HG03575 (cell line): ENCODE results near the gene C1QTNF1.

Experiments
- ATAC-seq: cut with Tn5 transposase; IDR thresholded peaks from one replicate; pipeline ENCODE4 v1.9.1; 2021; ENCODE audit not compliant: unreplicated experiment, insufficient number of reproducible peaks, low FRiP score; ENCODE audit errors: extremely low read depth

The C1QTNF1 gene

DNA sequence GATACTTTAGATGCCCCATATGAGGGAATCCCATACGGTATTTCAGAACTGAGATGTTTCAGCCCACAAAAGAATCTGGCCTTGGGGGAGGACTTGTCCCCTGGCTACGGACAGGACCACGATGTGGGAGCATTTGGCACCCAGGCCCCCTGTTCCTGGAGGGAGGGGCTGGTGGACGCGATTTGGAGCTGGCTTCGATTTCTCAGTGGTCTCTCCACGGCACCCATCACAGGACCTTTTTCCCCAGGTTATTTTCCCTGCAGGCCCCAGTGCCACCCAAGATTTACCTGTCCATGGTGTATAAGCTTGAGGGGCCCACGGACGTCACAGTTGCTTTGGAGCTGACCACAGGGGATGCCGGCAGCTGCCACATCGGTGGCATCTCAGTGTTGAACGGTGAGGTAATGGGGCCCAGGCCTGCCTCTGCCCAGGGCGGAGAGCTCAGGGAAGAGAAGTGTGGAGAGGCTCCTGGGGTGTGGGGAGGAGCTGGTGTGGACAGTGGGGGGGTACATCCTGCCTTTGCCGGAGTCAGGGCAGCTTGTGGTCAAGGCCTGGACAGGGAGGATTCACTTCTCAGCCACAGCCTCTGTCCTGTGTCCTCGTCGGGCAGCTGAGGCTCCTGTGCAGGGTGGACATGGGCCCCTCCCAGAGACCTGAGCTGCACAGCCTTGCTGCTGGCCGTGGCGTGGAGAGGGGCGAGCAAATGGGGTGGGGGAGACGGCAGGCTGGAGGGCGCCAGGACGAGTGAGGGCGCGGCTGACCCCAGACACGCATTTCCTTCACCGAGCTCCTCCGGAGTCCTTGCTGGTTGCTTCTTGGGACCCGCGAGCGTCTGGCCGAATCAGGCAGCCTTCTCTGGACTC is 60.6 kb downstream of the C1QTNF1 start:
- no peak for ATAC-seq

DNA sequence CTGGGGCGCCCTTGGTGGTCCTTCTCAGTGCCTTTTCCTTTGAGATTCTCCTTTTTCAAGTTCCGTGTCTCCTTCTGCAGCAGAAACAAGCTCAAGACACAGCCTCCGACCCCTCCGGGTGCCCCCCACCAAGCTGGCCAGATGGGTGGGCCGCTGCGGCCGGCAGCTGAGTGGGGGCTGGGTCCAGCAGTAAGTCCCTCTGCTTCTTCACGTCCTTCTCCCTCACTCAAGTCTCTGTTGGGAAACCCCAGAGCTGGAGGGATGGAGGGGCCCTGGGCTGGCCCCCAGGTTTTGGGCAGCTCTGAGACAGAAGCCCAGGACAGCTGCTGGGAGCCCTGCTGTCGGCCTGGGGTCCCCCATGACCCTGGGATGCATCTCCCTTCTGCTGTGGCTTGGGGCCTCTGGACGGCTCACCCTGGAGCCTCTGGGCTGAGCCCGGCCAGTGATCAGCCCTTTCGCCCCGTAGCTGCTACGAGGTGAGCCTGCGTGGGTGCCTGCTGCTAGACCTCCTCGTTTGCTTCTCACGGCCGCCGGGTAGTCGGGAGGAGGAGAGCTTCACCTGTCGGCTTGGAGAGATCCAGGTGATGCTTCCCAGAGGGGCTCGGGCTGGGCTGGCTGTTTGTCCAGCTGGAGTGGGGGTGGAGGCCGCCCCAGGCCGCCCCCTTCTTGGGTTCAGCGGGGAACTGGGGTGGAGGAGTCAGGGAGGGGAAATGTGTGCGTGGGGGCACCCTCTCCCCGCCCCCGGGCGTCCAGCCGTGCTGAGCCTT is 61.4 kb downstream of the C1QTNF1 start:
- ATAC-seq = no peak

- ATAC-seq = no peak
Observed at GRCh38 chr17:79085921-79086551, 62.1 kb downstream of the C1QTNF1 start.

DNA sequence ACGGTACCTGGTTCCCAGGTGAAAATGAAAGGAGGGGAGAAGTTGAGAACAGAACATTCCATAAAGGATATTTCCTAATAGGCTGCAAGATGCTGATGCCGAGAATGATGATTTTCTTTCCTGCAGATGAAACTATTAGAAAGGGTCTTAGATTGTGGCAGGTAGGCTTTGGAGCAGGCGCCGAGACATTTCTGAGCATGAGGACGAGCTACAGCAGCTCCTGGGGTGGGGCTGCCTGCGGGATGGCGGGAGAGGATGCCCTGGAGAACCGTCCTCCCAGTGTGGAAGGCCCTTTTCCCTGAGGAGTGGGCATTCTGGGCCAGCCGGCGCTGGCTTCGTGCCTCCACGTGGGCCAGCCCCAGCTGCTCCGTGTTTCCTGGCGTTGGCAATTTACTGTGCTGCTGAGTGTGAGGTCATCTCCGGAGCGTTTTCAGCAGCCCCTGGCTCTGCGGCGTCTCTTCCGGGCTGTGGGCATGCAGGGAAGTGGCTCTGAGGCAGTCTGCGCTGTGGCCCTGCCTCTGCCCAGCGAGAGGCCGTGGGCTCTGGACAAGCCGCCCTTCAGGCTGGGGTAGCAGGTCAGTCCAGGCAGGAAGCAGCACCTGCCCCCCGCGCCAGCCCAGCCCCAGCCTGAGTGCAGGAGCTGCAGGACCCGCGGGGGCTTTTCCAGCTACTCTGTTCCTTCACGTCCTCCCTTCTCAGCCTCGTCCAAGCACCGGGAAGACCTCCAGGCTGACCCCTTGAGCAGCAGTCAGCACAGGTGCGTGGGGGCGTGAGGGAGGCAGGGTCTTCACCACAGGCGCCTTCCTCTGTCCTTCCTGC is 62.8 kb downstream of the C1QTNF1 start:
- ATAC-seq = no peak

GRCh38 chr17:79087428-79088143 is 63.6 kb downstream of the C1QTNF1 start:
- ATAC-seq = no peak

DNA sequence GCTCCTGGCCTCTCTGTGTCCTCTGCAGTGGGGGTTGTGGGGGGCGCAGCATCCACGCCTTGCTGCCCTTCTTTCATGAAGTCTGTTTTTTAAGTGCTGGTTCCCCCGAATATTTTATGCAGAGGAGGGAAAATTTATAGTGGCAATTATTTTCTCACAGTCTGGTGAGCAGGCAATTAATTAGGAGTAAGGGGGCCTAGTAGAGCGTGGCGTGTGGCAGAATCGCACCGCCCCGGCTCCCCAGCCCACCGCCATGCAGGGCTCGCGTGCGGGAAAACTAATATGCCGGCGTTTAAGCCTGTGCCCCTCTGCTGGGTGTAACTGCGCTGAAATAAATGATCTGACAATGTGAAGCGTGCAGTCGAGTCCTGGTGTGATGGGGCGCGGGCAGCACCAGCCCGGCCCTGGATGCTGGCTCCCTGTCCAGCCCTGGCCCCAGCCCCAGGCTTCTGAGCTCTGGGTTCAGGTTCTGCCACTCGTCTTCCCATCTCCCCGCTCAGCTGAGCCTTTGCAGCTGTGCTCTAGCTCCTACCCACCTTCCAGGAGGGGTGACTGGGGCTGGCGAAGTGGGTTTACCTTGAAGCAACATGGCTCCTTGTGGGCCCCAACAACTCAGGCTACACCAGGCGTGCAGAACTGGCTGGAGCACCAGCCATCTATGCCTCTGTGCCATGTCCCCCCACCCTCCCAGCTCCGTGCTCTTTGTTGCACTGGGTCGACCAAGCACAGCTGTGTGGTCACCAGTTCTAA is 64.5 kb downstream of the C1QTNF1 start:
- no peak for ATAC-seq

DNA sequence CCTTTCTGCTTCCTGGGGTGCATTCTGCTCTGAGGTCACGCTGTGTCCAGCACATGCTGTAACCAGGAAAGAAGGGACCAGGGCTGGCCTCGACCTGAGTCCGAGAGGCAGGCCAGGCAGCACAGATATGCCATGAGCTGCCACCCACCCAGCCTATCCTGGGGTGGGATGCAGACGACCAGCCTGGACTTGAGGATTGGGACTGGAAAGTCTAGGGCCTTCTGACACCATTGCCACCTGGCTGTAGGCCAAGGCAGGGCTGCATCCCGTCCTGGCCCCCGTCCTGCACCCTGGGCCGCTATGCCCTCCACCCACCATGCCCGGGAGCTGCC is 65.0 kb downstream of the C1QTNF1 start:
- ATAC-seq = no peak

- no peak for ATAC-seq
Observed at GRCh38 chr17:79089720-79090442, 65.9 kb downstream of the C1QTNF1 start.

GRCh38 chr17:79090443-79091225 is 66.7 kb downstream of the C1QTNF1 start:
- ATAC-seq = no peak

- no peak for ATAC-seq
Observed at GRCh38 chr17:79091226-79091670, 67.3 kb downstream of the C1QTNF1 start.

DNA sequence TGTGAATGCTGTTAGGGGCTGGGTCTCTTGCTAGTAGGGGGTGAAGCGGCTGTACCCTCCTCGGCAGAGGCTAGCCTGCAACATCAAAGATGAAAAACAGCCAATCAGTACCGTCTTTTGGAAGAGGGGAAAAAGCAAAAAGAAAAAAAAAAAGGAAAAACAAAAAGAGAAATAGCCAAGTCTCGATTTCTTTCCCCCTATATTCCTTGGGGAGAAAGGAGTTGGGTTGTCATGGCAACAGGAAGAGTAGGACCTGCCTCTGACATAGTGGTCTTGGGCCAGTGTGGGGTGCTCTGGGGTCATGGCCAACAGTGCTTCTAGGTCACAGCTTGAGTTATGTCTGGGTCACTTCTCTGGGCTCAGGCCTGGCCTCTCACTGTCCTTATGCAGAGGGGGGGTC is 68.6 kb downstream of the C1QTNF1 start:
- ATAC-seq = no peak

DNA sequence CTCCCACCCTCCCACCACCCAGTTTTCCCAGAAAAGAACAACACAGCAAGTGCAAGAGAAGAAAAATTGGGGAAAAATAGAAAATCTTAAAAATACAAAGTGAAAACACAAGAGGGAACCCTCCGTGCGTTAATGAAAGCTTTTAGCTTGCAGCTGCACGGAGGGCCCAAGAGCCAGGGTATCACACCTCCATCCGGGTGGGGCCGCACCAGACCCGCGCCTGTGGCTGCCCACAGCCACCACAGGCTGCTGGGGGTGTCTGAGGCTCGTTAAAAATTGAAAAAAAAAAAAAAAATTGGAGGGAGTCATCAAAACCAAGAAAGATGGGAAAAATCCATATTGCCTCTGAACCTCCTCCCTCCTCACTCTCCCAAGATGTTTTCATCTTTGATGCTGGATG is 69.3 kb downstream of the C1QTNF1 start:
- no peak for ATAC-seq

DNA sequence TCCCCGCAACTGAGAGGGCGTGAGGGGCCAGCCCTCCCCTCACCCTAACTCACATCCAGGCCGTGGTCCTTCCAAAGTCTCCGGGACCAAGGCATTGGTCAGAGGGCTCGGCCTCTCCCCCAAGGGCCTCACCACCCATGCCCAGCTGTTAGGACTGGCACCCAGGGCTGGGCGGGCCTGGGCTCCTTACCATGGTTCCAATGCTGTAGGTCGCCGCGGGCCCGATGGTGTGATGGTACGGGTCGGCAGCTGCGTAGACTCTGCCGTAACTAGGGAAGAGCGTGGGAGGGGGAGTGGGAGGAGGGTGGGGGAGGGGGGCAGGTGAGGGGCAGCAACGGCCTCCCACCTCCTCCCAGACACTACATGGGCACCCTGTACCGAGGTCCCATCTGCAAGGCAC is 70.3 kb downstream of the C1QTNF1 start:
- no peak for ATAC-seq

- no peak for ATAC-seq
Observed at GRCh38 chr17:79095345-79096055, 71.5 kb downstream of the C1QTNF1 start.

GRCh38 chr17:79096477-79096876 is 72.5 kb downstream of the C1QTNF1 start:
- ATAC-seq = no peak
